OCI-LY7 (cell line): ENCODE results near the gene DUOXA1. TPM values are rescaled to one million over a fixed set of nuclear protein-coding genes. Genes with fewer than 3 reads are reported as not detected.

Experiments used
- BruUV-seq: library from RNA; stranded (reverse); fragments of 400-500 nt; replicated peaks from 2 replicates; lab custom pipeline; 2021; lab: Mats Ljungman, UMichigan
- CTCF ChIA-PET: fragments of 300-600 bp; sonication (Branson Sonifier 250); formaldehyde crosslinking; loops from one replicate; lab custom pipeline; 2022; ENCODE audit warnings: antibody characterized with exemption; ENCODE audit not compliant: unreplicated experiment; lab: Charles Lee
- POLR2A ChIA-PET: fragments of 300-600 bp; sonication (Branson Sonifier 250); formaldehyde crosslinking; loops from one replicate; lab custom pipeline; 2022; ENCODE audit warnings: antibody characterized with exemption; lab: Charles Lee
- DNase-seq: peaks from one replicate; pipeline ENCODE4 v3.0.0-alpha.2; 2015; ENCODE audit warnings: low spot score
- H2AFZ ChIP-seq: fragments of 200-600 bp; sonication (generic), shearing (Covaris generic); 2 replicates; pipeline ENCODE4 v1.6.1; 2014; ENCODE audit warnings: mild to moderate bottlenecking, antibody characterized with exemption, low read length, moderate library complexity
- H3K27ac ChIP-seq: fragments of 200-600 bp; sonication (generic); 2 replicates; pipeline ENCODE4 v1.5.1; 2014; ENCODE audit warnings: mixed run types, low read depth, mild to moderate bottlenecking, moderate library complexity, low read length, inconsistent platforms; ENCODE audit not compliant: poor library complexity, severe bottlenecking
- H3K36me3 ChIP-seq: fragments of 200-600 bp; sonication (generic); 2 replicates; pipeline ENCODE4 v1.6.1; 2014; ENCODE audit warnings: mild to moderate bottlenecking, antibody characterized with exemption, low read length, moderate library complexity, mixed read lengths; ENCODE audit not compliant: insufficient read depth
- H3K4me1 ChIP-seq: fragments of 200-600 bp; sonication (generic); 2 replicates; pipeline ENCODE4 v1.5.1; 2014; ENCODE audit warnings: mild to moderate bottlenecking, low read length; ENCODE audit not compliant: insufficient read depth, poor library complexity, severe bottlenecking
- H3K4me2 ChIP-seq: fragments of 200-600 bp; sonication (generic); 2 replicates; pipeline ENCODE4 v1.6.1; 2014; ENCODE audit warnings: mild to moderate bottlenecking, low read length
- H3K4me3 ChIP-seq: fragments of 200-600 bp; sonication (generic); 2 replicates; pipeline ENCODE4 v1.5.1; 2014; ENCODE audit warnings: mild to moderate bottlenecking, low read depth, low read length; ENCODE audit not compliant: poor library complexity, severe bottlenecking
- H3K79me2 ChIP-seq: fragments of 200-600 bp; sonication (generic); 2 replicates; pipeline ENCODE4 v1.6.1; 2016; ENCODE audit warnings: low read depth, mild to moderate bottlenecking, low read length, moderate library complexity, mixed read lengths; ENCODE audit not compliant: insufficient read depth
- H3K9me2 ChIP-seq: fragments of 200-600 bp; sonication (generic); 2 replicates; pipeline ENCODE4 v1.6.1; 2016; ENCODE audit warnings: mild to moderate bottlenecking, low read length, mixed read lengths; ENCODE audit not compliant: insufficient read depth
- H3K9me3 ChIP-seq: fragments of 200-600 bp; sonication (generic); 2 replicates; pipeline ENCODE4 v1.6.1; 2014; ENCODE audit warnings: mild to moderate bottlenecking, mixed run types, low read length, mixed read lengths
- H4K20me1 ChIP-seq: fragments of 200-600 bp; sonication (generic); 2 replicates; pipeline ENCODE4 v1.6.1; 2014; ENCODE audit warnings: mild to moderate bottlenecking, antibody characterized with exemption, low read length, moderate library complexity, mixed read lengths; ENCODE audit not compliant: insufficient read depth
- EZH2phosphoT487 ChIP-seq: fragments of 200-600 bp; sonication (generic); IDR thresholded peaks from 2 replicates; pipeline ENCODE4 v1.6.1; 2018; ENCODE audit warnings: low read depth, borderline replicate concordance, mild to moderate bottlenecking, mixed run types, antibody characterized with exemption, low read length, moderate library complexity, mixed read lengths
- intact Hi-C: fragments of 100-400 bp; cut with micrococcal nuclease; formaldehyde crosslinking; loops from one replicate; pipeline ENCODE4 v1.10.0; 2022; ENCODE audit not compliant: unreplicated experiment
- total RNA-seq, 2 experiments: library from RNA; depleted of rRNA in 1 of 2; stranded (reverse); fragments of >200 nt in 1 of 2; shearing (Covaris generic) in 1 of 2; gene quantifications; 2 replicates each; pipeline ENCODE4 v1.2.3, GENCODE V29; 2014 to 2022
- TF ChIP-seq, protein P1 (sequence below): fragments of 200-600 bp; sonication (generic); conservative IDR thresholded peaks from 2 replicates; pipeline ENCODE4 v1.5.1; 2014; ENCODE audit warnings: mild to moderate bottlenecking, antibody characterized with exemption, low read length, moderate library complexity, mixed read lengths

Gene DUOXA1
- total RNA-seq, 2 experiments from 2014 or later: not detected

DNA sequence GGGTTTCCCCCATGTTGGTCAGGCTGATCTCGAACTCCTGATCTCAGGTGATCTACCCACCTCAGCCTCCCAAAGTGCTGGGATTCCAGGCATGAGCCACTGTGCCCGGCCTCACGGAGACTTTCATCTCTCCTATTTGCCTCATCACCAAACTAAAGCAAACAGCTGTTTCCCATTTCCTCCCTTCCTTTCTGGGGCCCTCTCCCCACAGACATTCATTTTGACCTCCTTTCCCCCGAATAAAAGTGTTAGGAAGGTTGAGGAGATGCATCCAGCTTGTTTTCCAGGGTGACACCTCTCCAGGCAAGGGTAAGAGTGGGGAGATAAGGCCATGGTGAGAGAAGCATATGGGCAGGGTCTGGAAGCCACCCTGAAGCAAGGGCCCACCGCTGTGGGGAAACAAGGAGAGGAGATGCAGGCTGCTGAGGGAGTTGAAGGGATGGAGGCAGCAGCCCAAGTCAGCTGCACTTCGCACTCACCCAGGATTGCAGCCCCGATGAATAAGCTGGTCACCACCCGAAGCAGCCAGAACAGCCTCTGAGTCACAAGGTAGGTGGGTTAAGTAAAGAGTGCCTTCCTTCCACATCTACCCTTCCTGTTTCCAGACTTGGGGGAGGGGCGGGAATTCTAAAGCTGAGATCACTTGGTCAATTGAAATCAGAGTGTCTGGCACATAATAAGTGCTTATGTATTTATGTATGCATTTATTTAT lies 7.8 kb downstream of the DUOXA1 start:
- no peak for DNase-seq
- POLR2A ChIA-PET: interaction anchor here (0.9 kb wide), 1 partner anchor 171 kb away, joined by 3 read pairs; no protein-coding TSS in a partner anchor
- TF ChIP-seq, protein P1, sequence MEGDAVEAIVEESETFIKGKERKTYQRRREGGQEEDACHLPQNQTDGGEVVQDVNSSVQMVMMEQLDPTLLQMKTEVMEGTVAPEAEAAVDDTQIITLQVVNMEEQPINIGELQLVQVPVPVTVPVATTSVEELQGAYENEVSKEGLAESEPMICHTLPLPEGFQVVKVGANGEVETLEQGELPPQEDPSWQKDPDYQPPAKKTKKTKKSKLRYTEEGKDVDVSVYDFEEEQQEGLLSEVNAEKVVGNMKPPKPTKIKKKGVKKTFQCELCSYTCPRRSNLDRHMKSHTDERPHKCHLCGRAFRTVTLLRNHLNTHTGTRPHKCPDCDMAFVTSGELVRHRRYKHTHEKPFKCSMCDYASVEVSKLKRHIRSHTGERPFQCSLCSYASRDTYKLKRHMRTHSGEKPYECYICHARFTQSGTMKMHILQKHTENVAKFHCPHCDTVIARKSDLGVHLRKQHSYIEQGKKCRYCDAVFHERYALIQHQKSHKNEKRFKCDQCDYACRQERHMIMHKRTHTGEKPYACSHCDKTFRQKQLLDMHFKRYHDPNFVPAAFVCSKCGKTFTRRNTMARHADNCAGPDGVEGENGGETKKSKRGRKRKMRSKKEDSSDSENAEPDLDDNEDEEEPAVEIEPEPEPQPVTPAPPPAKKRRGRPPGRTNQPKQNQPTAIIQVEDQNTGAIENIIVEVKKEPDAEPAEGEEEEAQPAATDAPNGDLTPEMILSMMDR: no peak
- TF ChIP-seq EZH2phosphoT487: no peak
- H3K4me1 ChIP-seq: no peaks in the 10 kb centered on the region
- intact Hi-C loops: no loop called here
- no peaks in the 10 kb centered on the region for H3K9me3 ChIP-seq
- H3K27ac ChIP-seq: no peak overlapping the region
- no peak overlapping the region for H2AFZ ChIP-seq
- H3K79me2 ChIP-seq: no peaks in the 10 kb centered on the region
- CTCF ChIA-PET: no interaction called here
- no peak overlapping the region for H3K4me3 ChIP-seq
- H3K9me2 ChIP-seq: no peaks in the 10 kb centered on the region
- H3K36me3 ChIP-seq: no peaks in the 10 kb centered on the region
- H4K20me1 ChIP-seq: no peaks in the 10 kb centered on the region
- no TSS peak for BruUV-seq
- H3K4me2 ChIP-seq: no peak overlapping the region

DNA sequence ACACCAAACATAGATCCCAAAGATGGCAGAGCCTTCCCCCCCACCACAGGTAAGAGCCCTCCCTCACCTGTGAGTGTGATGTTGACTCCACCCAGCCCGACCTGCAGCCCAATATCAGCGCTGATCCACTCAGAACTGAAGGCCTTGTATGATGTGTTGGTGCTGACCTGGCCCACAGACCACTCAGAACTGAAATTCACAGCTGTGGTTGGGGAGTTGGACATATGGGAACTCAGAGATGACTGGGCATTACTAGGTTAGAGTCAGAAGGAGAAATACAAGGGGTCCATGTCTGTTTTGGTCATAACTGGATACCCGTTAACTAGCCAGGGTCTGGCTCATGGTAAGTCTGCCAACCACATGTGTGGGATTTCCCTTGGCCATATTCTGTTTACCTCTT lies 8.7 kb downstream of the DUOXA1 start:
- no peak for DNase-seq
- H3K36me3 ChIP-seq: no peaks in the 10 kb centered on the region

More for the DNA sequence above, 8.7 kb downstream of the DUOXA1 start:
- Histone ChIP-seq H4K20me1 (no peaks in the 10 kb centered on the region), H3K9me2 (no peaks in the 10 kb centered on the region), H3K4me1 (no peaks in the 10 kb centered on the region), H3K79me2 (no peaks in the 10 kb centered on the region), H2AFZ (no peak overlapping the region), H3K9me3 (no peaks in the 10 kb centered on the region), H3K4me2 (no peak overlapping the region), H3K27ac (no peak overlapping the region), H3K4me3 (no peak overlapping the region)
- BruUV-seq: no TSS peak
- POLR2A ChIA-PET: interaction anchor here (0.9 kb wide), 1 partner anchor 171 kb away, joined by 3 read pairs; no protein-coding TSS in a partner anchor
- intact Hi-C loops: no loop called here
- TF ChIP-seq EZH2phosphoT487: no peak
- TF ChIP-seq, protein P1: no peak
- CTCF ChIA-PET: no interaction called here
